ENCODE measurements around the gene FNDC4.

Gene FNDC4

DNA sequence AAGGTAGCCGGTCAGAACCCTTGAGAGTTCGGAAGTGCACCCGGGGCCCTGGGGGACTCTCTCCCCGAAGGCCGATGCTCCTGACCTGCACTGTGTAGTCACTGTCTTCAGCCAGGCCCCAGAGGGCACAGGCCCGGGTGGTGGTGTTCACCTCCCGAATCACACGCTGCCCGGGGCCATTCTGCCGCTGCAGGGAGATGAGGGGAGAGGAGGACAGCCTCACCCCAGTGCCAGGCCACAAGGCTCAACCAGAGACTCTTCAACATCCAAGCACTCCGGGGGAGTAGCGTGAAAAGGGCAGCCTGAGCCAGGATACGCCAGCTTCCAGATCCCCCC is 1.1 kb downstream of the FNDC4 start:
- no peak for DNase-seq (ENCODE audit: low read depth in 1 of 2, low spot score in 1 of 2)
- H3K4me3 ChIP-seq (replicated peaks; ENCODE audit: insufficient read depth, low read length) = no peak overlapping the region

DNA sequence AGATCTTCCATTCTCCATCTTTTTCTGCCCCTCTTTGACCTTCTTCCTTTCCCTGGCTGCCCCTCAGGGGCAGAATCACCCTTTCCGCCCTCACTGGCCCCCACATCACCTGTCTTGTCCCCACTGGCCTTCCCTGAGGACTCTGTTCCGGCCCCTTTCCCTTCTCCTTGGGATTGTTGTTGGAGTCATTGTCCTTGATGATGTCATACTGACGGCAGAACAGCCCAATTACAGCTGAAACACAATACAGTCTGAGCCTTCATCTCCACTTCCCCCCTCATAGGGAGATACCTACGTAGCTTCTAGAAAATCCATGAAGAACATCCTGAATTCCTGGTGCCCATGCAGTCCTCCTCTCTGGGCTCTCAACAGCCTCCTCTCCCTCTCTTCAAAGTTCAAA is 2.4 kb downstream of the FNDC4 start:
- Histone ChIP-seq H3K27ac (replicated peaks) (no peak overlapping the region), H3K4me3 (replicated peaks; ENCODE audit: insufficient read depth, low read length) (no peak overlapping the region), H3K27me3 (ENCODE audit: insufficient read depth, poor library complexity, severe bottlenecking) (peaks cover 20% of the 10 kb centered on the region)
- TF ChIP-seq, protein P1, sequence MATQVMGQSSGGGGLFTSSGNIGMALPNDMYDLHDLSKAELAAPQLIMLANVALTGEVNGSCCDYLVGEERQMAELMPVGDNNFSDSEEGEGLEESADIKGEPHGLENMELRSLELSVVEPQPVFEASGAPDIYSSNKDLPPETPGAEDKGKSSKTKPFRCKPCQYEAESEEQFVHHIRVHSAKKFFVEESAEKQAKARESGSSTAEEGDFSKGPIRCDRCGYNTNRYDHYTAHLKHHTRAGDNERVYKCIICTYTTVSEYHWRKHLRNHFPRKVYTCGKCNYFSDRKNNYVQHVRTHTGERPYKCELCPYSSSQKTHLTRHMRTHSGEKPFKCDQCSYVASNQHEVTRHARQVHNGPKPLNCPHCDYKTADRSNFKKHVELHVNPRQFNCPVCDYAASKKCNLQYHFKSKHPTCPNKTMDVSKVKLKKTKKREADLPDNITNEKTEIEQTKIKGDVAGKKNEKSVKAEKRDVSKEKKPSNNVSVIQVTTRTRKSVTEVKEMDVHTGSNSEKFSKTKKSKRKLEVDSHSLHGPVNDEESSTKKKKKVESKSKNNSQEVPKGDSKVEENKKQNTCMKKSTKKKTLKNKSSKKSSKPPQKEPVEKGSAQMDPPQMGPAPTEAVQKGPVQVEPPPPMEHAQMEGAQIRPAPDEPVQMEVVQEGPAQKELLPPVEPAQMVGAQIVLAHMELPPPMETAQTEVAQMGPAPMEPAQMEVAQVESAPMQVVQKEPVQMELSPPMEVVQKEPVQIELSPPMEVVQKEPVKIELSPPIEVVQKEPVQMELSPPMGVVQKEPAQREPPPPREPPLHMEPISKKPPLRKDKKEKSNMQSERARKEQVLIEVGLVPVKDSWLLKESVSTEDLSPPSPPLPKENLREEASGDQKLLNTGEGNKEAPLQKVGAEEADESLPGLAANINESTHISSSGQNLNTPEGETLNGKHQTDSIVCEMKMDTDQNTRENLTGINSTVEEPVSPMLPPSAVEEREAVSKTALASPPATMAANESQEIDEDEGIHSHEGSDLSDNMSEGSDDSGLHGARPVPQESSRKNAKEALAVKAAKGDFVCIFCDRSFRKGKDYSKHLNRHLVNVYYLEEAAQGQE (IDR thresholded peaks at IDR 0.05; ENCODE audit: insufficient replicate concordance, low read depth) = no peak
- TF ChIP-seq POLR2AphosphoS5 (IDR thresholded peaks at IDR 0.05; ENCODE audit: low read depth) = no peak
- TF ChIP-seq SPI1 (IDR thresholded peaks at IDR 0.05; ENCODE audit: borderline replicate concordance, low read depth) = no peak
- TF ChIP-seq GABPA (IDR thresholded peaks at IDR 0.05; ENCODE audit: low read depth) = no peak
- TF ChIP-seq, protein P2, sequence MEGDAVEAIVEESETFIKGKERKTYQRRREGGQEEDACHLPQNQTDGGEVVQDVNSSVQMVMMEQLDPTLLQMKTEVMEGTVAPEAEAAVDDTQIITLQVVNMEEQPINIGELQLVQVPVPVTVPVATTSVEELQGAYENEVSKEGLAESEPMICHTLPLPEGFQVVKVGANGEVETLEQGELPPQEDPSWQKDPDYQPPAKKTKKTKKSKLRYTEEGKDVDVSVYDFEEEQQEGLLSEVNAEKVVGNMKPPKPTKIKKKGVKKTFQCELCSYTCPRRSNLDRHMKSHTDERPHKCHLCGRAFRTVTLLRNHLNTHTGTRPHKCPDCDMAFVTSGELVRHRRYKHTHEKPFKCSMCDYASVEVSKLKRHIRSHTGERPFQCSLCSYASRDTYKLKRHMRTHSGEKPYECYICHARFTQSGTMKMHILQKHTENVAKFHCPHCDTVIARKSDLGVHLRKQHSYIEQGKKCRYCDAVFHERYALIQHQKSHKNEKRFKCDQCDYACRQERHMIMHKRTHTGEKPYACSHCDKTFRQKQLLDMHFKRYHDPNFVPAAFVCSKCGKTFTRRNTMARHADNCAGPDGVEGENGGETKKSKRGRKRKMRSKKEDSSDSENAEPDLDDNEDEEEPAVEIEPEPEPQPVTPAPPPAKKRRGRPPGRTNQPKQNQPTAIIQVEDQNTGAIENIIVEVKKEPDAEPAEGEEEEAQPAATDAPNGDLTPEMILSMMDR (IDR thresholded peaks at IDR 0.05; ENCODE audit: insufficient read depth, low read length) = no peak
- no peak for DNase-seq (ENCODE audit: low read depth in 1 of 2, low spot score in 1 of 2)

More for the DNA sequence above, 1.1 kb downstream of the FNDC4 start:
- H3K27ac ChIP-seq (replicated peaks) = no peak overlapping the region
- no peak for TF ChIP-seq SPI1 (IDR thresholded peaks at IDR 0.05; ENCODE audit: borderline replicate concordance, low read depth)
- H3K27me3 ChIP-seq (ENCODE audit: insufficient read depth, poor library complexity, severe bottlenecking) = peaks cover 20% of the 10 kb centered on the region

DNA sequence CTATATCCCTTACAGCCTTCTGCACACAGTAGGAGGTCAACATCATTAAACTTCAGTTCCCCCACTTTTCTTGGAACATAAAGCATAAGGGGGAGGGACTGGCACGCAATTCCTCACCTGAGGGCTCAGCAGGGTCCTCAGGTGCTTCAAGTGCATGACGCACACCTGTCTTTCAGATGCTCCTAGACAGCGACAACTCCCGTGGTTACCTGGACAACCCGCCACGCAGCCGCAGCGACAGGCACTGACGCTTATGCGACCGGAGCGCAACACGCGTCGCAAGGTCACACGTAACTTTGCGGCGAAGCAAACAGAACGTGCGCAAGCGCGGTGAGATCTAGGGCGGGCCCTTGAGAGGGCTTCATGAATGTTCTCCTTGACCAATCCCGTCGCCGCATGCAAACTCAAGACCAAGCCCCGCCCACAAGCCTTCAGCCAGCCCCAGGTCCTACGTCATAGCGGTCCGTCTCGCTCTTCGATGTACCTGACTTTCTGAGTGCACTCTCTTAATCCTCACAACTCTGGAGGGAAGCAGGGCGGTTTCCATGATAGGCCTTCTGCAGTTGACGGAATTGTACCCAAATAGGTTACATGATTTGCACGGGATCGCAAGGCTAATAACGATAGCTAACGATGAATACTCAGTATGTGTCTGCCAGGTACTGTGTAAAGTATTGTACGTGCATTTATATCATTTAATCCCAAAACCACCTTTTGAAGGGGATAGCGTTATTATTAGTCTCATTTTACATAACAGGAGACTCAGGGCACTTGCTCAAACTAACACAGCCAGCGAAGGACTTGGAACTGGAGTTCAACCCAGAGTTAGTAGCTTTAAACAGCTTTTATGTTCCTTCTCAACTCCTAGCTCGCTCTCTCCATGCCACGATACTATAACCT is 5.3 kb downstream of the FNDC4 start, which contains the start of gene IFT172:
Gene IFT172 (minus strand): TSS at position 246 of the 900 bp plus-strand sequence. CDS start 90 bp downstream, at position 156.
- H3K27ac ChIP-seq (replicated peaks) = peak within 1 kb of the TSS; percentile 64
- H3K27me3 ChIP-seq (ENCODE audit: insufficient read depth, poor library complexity, severe bottlenecking) = peaks cover 8% of the 10 kb centered on the region
- peak; percentile 100 for DNase-seq (ENCODE audit: low read depth in 1 of 2, low spot score in 1 of 2)
- H3K4me3 ChIP-seq (replicated peaks; ENCODE audit: insufficient read depth, low read length) = peak within 1 kb of the TSS; percentile 87
- peak; percentile 78 for TF ChIP-seq POLR2AphosphoS5 (IDR thresholded peaks at IDR 0.05; ENCODE audit: low read depth)
- TF ChIP-seq, protein P2 (IDR thresholded peaks at IDR 0.05; ENCODE audit: insufficient read depth, low read length) = no peak

DNA sequence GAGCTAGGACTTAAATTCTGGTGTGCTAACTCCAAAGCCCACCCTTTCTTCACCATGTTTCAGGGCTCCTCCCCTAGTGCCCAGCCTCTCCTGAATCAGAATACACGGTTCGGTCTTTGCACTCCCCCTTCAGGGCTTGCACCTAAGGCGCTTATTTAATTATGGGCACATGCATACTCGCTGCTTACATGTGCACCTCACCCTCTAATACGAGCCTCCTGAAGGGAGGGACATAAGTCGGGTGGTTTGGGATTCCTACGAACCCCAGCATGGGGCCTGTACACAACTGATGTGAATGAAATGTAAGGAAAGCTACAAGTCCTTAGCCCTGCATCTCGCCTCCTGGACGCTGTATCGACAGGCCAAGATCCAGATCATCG is 5.9 kb downstream of the FNDC4 start:
- TF ChIP-seq POLR2AphosphoS5 (IDR thresholded peaks at IDR 0.05; ENCODE audit: low read depth) = no peak
- Histone ChIP-seq H3K4me3 (replicated peaks; ENCODE audit: insufficient read depth, low read length) (peak overlapping the region; percentile 87), H3K27ac (replicated peaks) (peak overlapping the region; percentile 64), H3K27me3 (ENCODE audit: insufficient read depth, poor library complexity, severe bottlenecking) (peaks cover 2% of the 10 kb centered on the region)
- DNase-seq (ENCODE audit: low read depth in 1 of 2, low spot score in 1 of 2) = no peak

DNA sequence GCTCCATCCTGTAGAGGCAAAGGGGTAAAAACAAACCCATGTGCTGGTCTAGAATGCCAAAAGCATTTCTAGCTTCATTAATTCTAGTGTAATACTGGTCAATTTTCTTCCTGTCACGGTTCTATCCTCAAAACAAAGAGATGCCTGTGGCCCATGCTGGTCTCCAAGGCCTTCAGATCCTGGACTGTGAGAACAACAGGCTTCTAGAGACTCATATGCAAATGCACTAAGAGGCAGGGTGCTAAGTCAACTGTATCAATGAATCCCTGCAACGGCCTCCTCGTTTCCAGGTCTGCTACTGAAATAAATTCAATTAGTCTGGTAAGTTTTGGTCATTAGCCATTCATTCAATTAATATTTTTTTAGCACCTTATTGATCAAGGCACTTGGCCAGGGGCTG is 9.5 kb downstream of the FNDC4 start:
- Histone ChIP-seq H3K27me3 (ENCODE audit: insufficient read depth, poor library complexity, severe bottlenecking) (no peaks in the 10 kb centered on the region), H3K27ac (replicated peaks) (no peak overlapping the region), H3K4me3 (replicated peaks; ENCODE audit: insufficient read depth, low read length) (no peak overlapping the region)
- DNase-seq (ENCODE audit: low read depth in 1 of 2, low spot score in 1 of 2) = no peak
- TF ChIP-seq GABPA (IDR thresholded peaks at IDR 0.05; ENCODE audit: low read depth) (no peak), POLR2AphosphoS5 (IDR thresholded peaks at IDR 0.05; ENCODE audit: low read depth) (no peak), SPI1 (IDR thresholded peaks at IDR 0.05; ENCODE audit: borderline replicate concordance, low read depth) (no peak)
- TF ChIP-seq, protein P1 (IDR thresholded peaks at IDR 0.05; ENCODE audit: insufficient replicate concordance, low read depth) = no peak
- TF ChIP-seq, protein P2 (IDR thresholded peaks at IDR 0.05; ENCODE audit: insufficient read depth, low read length) = no peak

All from HL-60 (cell line).